ENCODE results near the gene AP1G2.

Gene AP1G2

GRCh38 chr14:23562822-23563472 lies 4.6 kb downstream of the AP1G2 start:
- CTCF ChIA-PET: interaction anchor here (0.5 to 15.2 kb wide), 6 partner anchors 9 to 680 kb away, joined by 3 to 238 read pairs (median 4); partner anchors contain the start of gene ZFHX2
- Mint-ChIP-seq H3K27ac (peak overlapping the region; percentile 78), H3K4me3 (no peak overlapping the region), H3K4me1 (peaks cover 48% of the 10 kb centered on the region), H3K9me3 (no peaks in the 10 kb centered on the region), H3K27me3 (peaks cover 5% of the 10 kb centered on the region), H3K36me3 (peaks cover 62% of the 10 kb centered on the region)
- DNase-seq: peak; percentile 72

- Mint-ChIP-seq H3K27ac (no peak overlapping the region), H3K9me3 (no peaks in the 10 kb centered on the region), H3K27me3 (no peaks in the 10 kb centered on the region), H3K4me3 (no peak overlapping the region), H3K36me3 (peaks cover 59% of the 10 kb centered on the region), H3K4me1 (peaks cover 47% of the 10 kb centered on the region)
- DNase-seq: no peak
- CTCF ChIA-PET: interaction anchor here (0.6 to 15.2 kb wide), 6 partner anchors 8 to 82 kb away, joined by 3 to 238 read pairs (median 21); partner anchors contain the start of gene AP1G2
Measured at GRCh38 chr14:23561873-23562821, 5.4 kb downstream of the AP1G2 start.

GRCh38 chr14:23561259-23561658 lies 6.3 kb downstream of the AP1G2 start:
- Mint-ChIP-seq H3K4me3 (no peak overlapping the region), H3K27me3 (no peaks in the 10 kb centered on the region), H3K4me1 (peaks cover 49% of the 10 kb centered on the region), H3K9me3 (no peaks in the 10 kb centered on the region), H3K36me3 (peaks cover 53% of the 10 kb centered on the region), H3K27ac (no peak overlapping the region)
- CTCF ChIA-PET: interaction anchor here (0.6 to 15.2 kb wide), 8 partner anchors 9 to 81 kb away, joined by 3 to 238 read pairs (median 14); partner anchors contain the start of gene AP1G2
- DNase-seq: no peak

- CTCF ChIA-PET: interaction anchor here (0.6 to 15.2 kb wide), 20 partner anchors 8 to 274 kb away, joined by 3 to 238 read pairs (median 4); partner anchors contain the start of genes AP1G2, HOMEZ, PABPN1 and PPP1R3E
- H3K36me3 Mint-ChIP-seq: peaks cover 46% of the 10 kb centered on the region
- no peak overlapping the region for H3K27ac Mint-ChIP-seq
Measured at GRCh38 chr14:23559926-23560520, 7.6 kb downstream of the AP1G2 start.

GRCh38 chr14:23559010-23559925 lies 8.3 kb downstream of the AP1G2 start:
- Mint-ChIP-seq H3K9me3 (no peaks in the 10 kb centered on the region), H3K36me3 (peaks cover 43% of the 10 kb centered on the region), H3K27me3 (no peaks in the 10 kb centered on the region), H3K4me3 (no peak overlapping the region), H3K27ac (peak overlapping the region; percentile 67), H3K4me1 (peaks cover 49% of the 10 kb centered on the region)
- CTCF ChIA-PET: interaction anchor here (0.7 to 15.2 kb wide), 14 partner anchors 10 to 290 kb away, joined by 3 to 238 read pairs (median 6); partner anchors contain the start of genes AP1G2, HOMEZ and PABPN1
- peak; percentile 82 for DNase-seq

More at GRCh38 chr14:23559926-23560520, 7.6 kb downstream of the AP1G2 start:
- no peak for DNase-seq
- H3K27me3 Mint-ChIP-seq: no peaks in the 10 kb centered on the region
- no peaks in the 10 kb centered on the region for H3K9me3 Mint-ChIP-seq
- H3K4me3 Mint-ChIP-seq: no peak overlapping the region
- peaks cover 49% of the 10 kb centered on the region for H3K4me1 Mint-ChIP-seq

- H3K4me1 Mint-ChIP-seq: peaks cover 49% of the 10 kb centered on the region
- no peak overlapping the region for H3K4me3 Mint-ChIP-seq
- DNase-seq: no peak
- CTCF ChIA-PET: interaction anchor here (0.9 to 15.2 kb wide), 10 partner anchors 8 to 289 kb away, joined by 3 to 238 read pairs (median 8); partner anchors contain the start of gene AP1G2
- no peaks in the 10 kb centered on the region for H3K27me3 Mint-ChIP-seq
- peaks cover 39% of the 10 kb centered on the region for H3K36me3 Mint-ChIP-seq
- H3K27ac Mint-ChIP-seq: peak overlapping the region; percentile 80
- no peaks in the 10 kb centered on the region for H3K9me3 Mint-ChIP-seq
Measured at GRCh38 chr14:23558346-23559009, 9.1 kb downstream of the AP1G2 start.

- peak overlapping the region; percentile 80 for H3K27ac Mint-ChIP-seq
- H3K36me3 Mint-ChIP-seq: peaks cover 36% of the 10 kb centered on the region
Measured at GRCh38 chr14:23557946-23558345, 9.6 kb downstream of the AP1G2 start.

GRCh38 chr14:23557521-23557920 lies 10.1 kb downstream of the AP1G2 start:
- H3K9me3 Mint-ChIP-seq: no peaks in the 10 kb centered on the region
- H3K4me1 Mint-ChIP-seq: peaks cover 47% of the 10 kb centered on the region
- H3K27ac Mint-ChIP-seq: peak overlapping the region; percentile 80
- H3K4me3 Mint-ChIP-seq: peak overlapping the region; percentile 61
- no peaks in the 10 kb centered on the region for H3K27me3 Mint-ChIP-seq
- peaks cover 33% of the 10 kb centered on the region for H3K36me3 Mint-ChIP-seq
- DNase-seq: no peak
- CTCF ChIA-PET: interaction anchor here (1.2 to 15.2 kb wide), 5 partner anchors 9 to 77 kb away, joined by 5 to 238 read pairs (median 38); partner anchors contain the start of gene AP1G2

More at GRCh38 chr14:23557946-23558345, 9.6 kb downstream of the AP1G2 start:
- peak overlapping the region; percentile 61 for H3K4me3 Mint-ChIP-seq
- no peaks in the 10 kb centered on the region for H3K27me3 Mint-ChIP-seq
- peaks cover 48% of the 10 kb centered on the region for H3K4me1 Mint-ChIP-seq
- H3K9me3 Mint-ChIP-seq: no peaks in the 10 kb centered on the region
- no peak for DNase-seq
- CTCF ChIA-PET: interaction anchor here (1.2 to 15.2 kb wide), 6 partner anchors 9 to 78 kb away, joined by 4 to 238 read pairs (median 32); partner anchors contain the start of gene AP1G2

- peak overlapping the region; percentile 91 for H3K27ac Mint-ChIP-seq
- peaks cover 48% of the 10 kb centered on the region for H3K4me1 Mint-ChIP-seq
- CTCF ChIA-PET: interaction anchor here (1.2 to 15.2 kb wide), 3 partner anchors 11 to 77 kb away, joined by 5 to 238 read pairs (median 51); partner anchors contain the start of gene AP1G2
- DNase-seq: no peak
- no peaks in the 10 kb centered on the region for H3K9me3 Mint-ChIP-seq
- peak overlapping the region; percentile 95 for H3K4me3 Mint-ChIP-seq
- H3K36me3 Mint-ChIP-seq: peaks cover 30% of the 10 kb centered on the region
- H3K27me3 Mint-ChIP-seq: no peaks in the 10 kb centered on the region
Measured at GRCh38 chr14:23556700-23557440, 10.7 kb downstream of the AP1G2 start.

GRCh38 chr14:23555882-23556699 lies 11.5 kb downstream of the AP1G2 start, which contains the start of gene THTPA:
THTPA (plus strand) TSS chr14:23556271; CDS start chr14:23556758, 487 bp downstream.
- Mint-ChIP-seq H3K27me3 (no peaks in the 10 kb centered on the region), H3K36me3 (peaks cover 25% of the 10 kb centered on the region), H3K4me3 (peak within 1 kb of the TSS; percentile 95), H3K27ac (peak within 1 kb of the TSS; percentile 91), H3K4me1 (peaks cover 51% of the 10 kb centered on the region), H3K9me3 (no peaks in the 10 kb centered on the region)
- DNase-seq: peak; percentile 97
- CTCF ChIA-PET: interaction anchor here (0.6 to 15.2 kb wide), 5 partner anchors 11 to 1461 kb away, joined by 3 to 238 read pairs (median 5); partner anchors contain the start of gene AP1G2

- H3K36me3 Mint-ChIP-seq: peaks cover 21% of the 10 kb centered on the region
- H3K4me1 Mint-ChIP-seq: peaks cover 51% of the 10 kb centered on the region
Measured at GRCh38 chr14:23555533-23555881, 12.1 kb downstream of the AP1G2 start.

More at GRCh38 chr14:23555533-23555881, 12.1 kb downstream of the AP1G2 start:
- Mint-ChIP-seq H3K4me3 (peak overlapping the region; percentile 95), H3K27me3 (no peaks in the 10 kb centered on the region), H3K9me3 (no peaks in the 10 kb centered on the region), H3K27ac (peak overlapping the region; percentile 91)
- CTCF ChIA-PET: interaction anchor here (0.6 to 15.2 kb wide), 3 partner anchors 12 to 1460 kb away, joined by 3 to 238 read pairs (median 4); partner anchors contain the start of gene AP1G2
- no peak for DNase-seq
